Keratinocyte (primary cell): Measurements from ENCODE around the gene CCDC150. TPM values are rescaled to one million over a fixed set of nuclear protein-coding genes. Genes with fewer than 3 reads are reported as not detected.

ENCODE experiments used
- DNase-seq: peaks from one replicate; pipeline ENCODE4 v3.0.0-alpha.2; 2011; ENCODE audit warnings: low read depth, missing footprints, low spot score
- FAIRE-seq: peaks from 2 replicates; lab custom pipeline; 2011; peaks lifted over from hg19 to GRCh38; lab: Jason Lieb, UNC
- H2AFZ ChIP-seq: 2 replicates; pipeline ENCODE4 v1.6.0; 2012; ENCODE audit warnings: low read length, control low read depth, inconsistent platforms; ENCODE audit not compliant: control insufficient read depth
- H3K27ac ChIP-seq: 2 replicates; pipeline ENCODE4 v1.5.1; 2011; ENCODE audit warnings: low read length; ENCODE audit not compliant: control insufficient read depth, insufficient read depth
- H3K27me3 ChIP-seq: 3 replicates; pipeline ENCODE4 v1.6.0; 2011; ENCODE audit warnings: low read length; ENCODE audit not compliant: control insufficient read depth, insufficient read depth; ENCODE audit errors: extremely low read depth
- H3K36me3 ChIP-seq, 2 experiments: 2 replicates in 1 of 2; 3 replicates in 1 of 2; pipeline ENCODE4 v1.5.1; 2011; ENCODE audit warnings: low read length in 2 of 2, mild to moderate bottlenecking in 1 of 2; ENCODE audit not compliant: control insufficient read depth in 2 of 2, insufficient read depth in 2 of 2; ENCODE audit errors: extremely low read depth in 1 of 2
- H3K4me1 ChIP-seq: 3 replicates; pipeline ENCODE4 v1.5.1; 2011; ENCODE audit warnings: low read length; ENCODE audit not compliant: control insufficient read depth, insufficient read depth; ENCODE audit errors: extremely low read depth
- H3K4me2 ChIP-seq: 3 replicates; pipeline ENCODE4 v1.6.0; 2011; ENCODE audit warnings: low read depth, low read length; ENCODE audit not compliant: control insufficient read depth, insufficient read depth; ENCODE audit errors: extremely low read depth
- H3K4me3 ChIP-seq, 3 experiments: fragments of 200-600 bp in 1 of 3; sonication (generic) in 1 of 3; 2 replicates in 2 of 3; 3 replicates in 1 of 3; pipeline ENCODE4 v1.5.1; 2011 to 2016; ENCODE audit warnings: low read length in 3 of 3, mild to moderate bottlenecking in 3 of 3, control low read depth in 2 of 3, inconsistent platforms in 1 of 3, low read depth in 1 of 3, mixed read lengths in 1 of 3, mixed run types in 1 of 3, moderate library complexity in 1 of 3; ENCODE audit not compliant: control insufficient read depth in 2 of 3, insufficient read depth in 2 of 3; ENCODE audit errors: extremely low read depth in 1 of 3
- H3K79me2 ChIP-seq: 2 replicates; pipeline ENCODE4 v1.6.0; 2012; ENCODE audit warnings: low read length; ENCODE audit not compliant: control insufficient read depth, insufficient read depth
- H3K9ac ChIP-seq: 3 replicates; pipeline ENCODE4 v1.6.0; 2011; ENCODE audit warnings: low read length; ENCODE audit not compliant: control insufficient read depth, insufficient read depth; ENCODE audit errors: extremely low read depth
- H3K9me1 ChIP-seq: 3 replicates; pipeline ENCODE4 v1.6.0; 2011; ENCODE audit warnings: low read length; ENCODE audit not compliant: control insufficient read depth, insufficient read depth; ENCODE audit errors: extremely low read depth
- H3K9me3 ChIP-seq: 2 replicates; pipeline ENCODE4 v1.5.1; 2012; ENCODE audit warnings: low read depth, low read length; ENCODE audit not compliant: control insufficient read depth
- H4K20me1 ChIP-seq: 3 replicates; pipeline ENCODE4 v1.6.0; 2011; ENCODE audit warnings: low read length; ENCODE audit not compliant: control insufficient read depth, insufficient read depth; ENCODE audit errors: extremely low read depth
- EZH2 ChIP-seq: IDR thresholded peaks from one replicate; pipeline ENCODE4 v1.6.1; 2012; ENCODE audit warnings: inconsistent platforms, mild to moderate bottlenecking, low read length, moderate library complexity
- dilution Hi-C: fragments of 300-500 bp; cut with MboI; formaldehyde crosslinking; loops from one replicate; pipeline ENCODE4 v1.7.0; 2020; ENCODE audit warnings: low sequenced_read_pairs; ENCODE audit not compliant: extremely low pct_ligation_motif_present
- polyA plus RNA-seq, 5 experiments: library from polyadenylated mRNA; depleted of rRNA in 3 of 5; stranded (reverse) in 3 of 5; stranded (forward) in 1 of 5; unstranded in 1 of 5; fragments of >200 nt; gene quantifications; 1 replicate in 1 of 5; 2 replicates in 3 of 5; 3 replicates in 1 of 5; pipeline versions ENCODE4 v1.2.1 to v1.2.3, GENCODE V29; 2011 to 2012; ENCODE audit warnings: missing spikeins in 2 of 5, low read depth in 1 of 5, low replicate concordance in 1 of 5
- TF ChIP-seq, protein P1 (sequence below), 3 experiments: IDR thresholded peaks in 1 of 3; conservative IDR thresholded peaks in 1 of 3; optimal IDR thresholded peaks in 1 of 3; 2 replicates in 2 of 3; 3 replicates in 1 of 3; pipeline versions ENCODE3 to v1.5.1; 2011; ENCODE audit warnings: low read length in 3 of 3, mild to moderate bottlenecking in 3 of 3, moderate library complexity in 2 of 3, control low read depth in 1 of 3, inconsistent platforms in 1 of 3; ENCODE audit not compliant: insufficient read depth in 2 of 3; ENCODE audit errors: extremely low read depth in 1 of 3

CCDC150 gene
- polyA plus RNA-seq, 1 donor (not counting 4 experiments of a cell fraction or from before 2014, with no cell fraction given) = 5.0 TPM

GRCh38 chr2:196598412-196598811 lies 41.1 kb upstream of the CCDC150 start:
- dilution Hi-C loops = no loop called here
- FAIRE-seq (no peak), DNase-seq (no peak)
- no peak overlapping the region for H3K4me2 ChIP-seq
- H3K9me3 ChIP-seq = no peaks in the 10 kb centered on the region
- H3K9me1 ChIP-seq = no peaks in the 10 kb centered on the region
- no peaks in the 10 kb centered on the region for H3K36me3 ChIP-seq
- peaks cover 12% of the 10 kb centered on the region for H3K27me3 ChIP-seq
- no peaks in the 10 kb centered on the region for H3K79me2 ChIP-seq
- TF ChIP-seq, protein P1, sequence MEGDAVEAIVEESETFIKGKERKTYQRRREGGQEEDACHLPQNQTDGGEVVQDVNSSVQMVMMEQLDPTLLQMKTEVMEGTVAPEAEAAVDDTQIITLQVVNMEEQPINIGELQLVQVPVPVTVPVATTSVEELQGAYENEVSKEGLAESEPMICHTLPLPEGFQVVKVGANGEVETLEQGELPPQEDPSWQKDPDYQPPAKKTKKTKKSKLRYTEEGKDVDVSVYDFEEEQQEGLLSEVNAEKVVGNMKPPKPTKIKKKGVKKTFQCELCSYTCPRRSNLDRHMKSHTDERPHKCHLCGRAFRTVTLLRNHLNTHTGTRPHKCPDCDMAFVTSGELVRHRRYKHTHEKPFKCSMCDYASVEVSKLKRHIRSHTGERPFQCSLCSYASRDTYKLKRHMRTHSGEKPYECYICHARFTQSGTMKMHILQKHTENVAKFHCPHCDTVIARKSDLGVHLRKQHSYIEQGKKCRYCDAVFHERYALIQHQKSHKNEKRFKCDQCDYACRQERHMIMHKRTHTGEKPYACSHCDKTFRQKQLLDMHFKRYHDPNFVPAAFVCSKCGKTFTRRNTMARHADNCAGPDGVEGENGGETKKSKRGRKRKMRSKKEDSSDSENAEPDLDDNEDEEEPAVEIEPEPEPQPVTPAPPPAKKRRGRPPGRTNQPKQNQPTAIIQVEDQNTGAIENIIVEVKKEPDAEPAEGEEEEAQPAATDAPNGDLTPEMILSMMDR (optimal IDR thresholded peaks at IDR 0.05 in 1 of 3, IDR thresholded peaks at IDR 0.05 in 1 of 3, conservative IDR thresholded peaks at IDR 0.05 in 1 of 3; ENCODE audit: extremely low read depth in 1 of 3, insufficient read depth in 2 of 3, low read length in 3 of 3) = no peak
- no peak for TF ChIP-seq EZH2
- H3K4me3 ChIP-seq = no peak overlapping the region
- H3K9ac ChIP-seq = no peak overlapping the region
- H3K27ac ChIP-seq = no peak overlapping the region
- H3K4me1 ChIP-seq = peaks cover 6% of the 10 kb centered on the region
- H2AFZ ChIP-seq = no peak overlapping the region
- no peaks in the 10 kb centered on the region for H4K20me1 ChIP-seq

- Histone ChIP-seq H4K20me1 (no peaks in the 10 kb centered on the region), H3K9me1 (no peaks in the 10 kb centered on the region), H3K9me3 (no peaks in the 10 kb centered on the region), H3K79me2 (no peaks in the 10 kb centered on the region), H3K4me1 (peaks cover 3% of the 10 kb centered on the region), H3K4me2 (no peak overlapping the region), H3K36me3 (no peaks in the 10 kb centered on the region), H3K27me3 (peaks cover 9% of the 10 kb centered on the region), H3K4me3 (no peak overlapping the region), H2AFZ (no peak overlapping the region), H3K27ac (no peak overlapping the region), H3K9ac (no peak overlapping the region)
- dilution Hi-C loops = no loop called here
- TF ChIP-seq EZH2 = no peak
- DNase-seq = no peak
- FAIRE-seq = no peak
These were observed 40.7 kb upstream of the CCDC150 start for GRCh38 chr2:196598846-196599245.
